CD4-positive, alpha-beta T cell (primary cell): ENCODE results near the gene FAM171A1. TPM values are rescaled to one million over a fixed set of nuclear protein-coding genes. Genes with fewer than 3 reads are reported as not detected.

Experiments used
- ATAC-seq: fragments of 200-7000 bp; cut with Tn5 transposase; one replicate; pipeline ENCODE4 v1.10.0; 2022; ENCODE audit warnings: mild to moderate bottlenecking; ENCODE audit not compliant: poor library complexity
- CTCF ChIA-PET: fragments of 350-600 bp; sonication (Branson Sonifier 250); formaldehyde crosslinking; loops from one replicate; lab custom pipeline; 2021; ENCODE audit warnings: antibody characterized with exemption, inconsistent platforms; lab: Charles Lee
- POLR2A ChIA-PET: fragments of 350-600 bp; sonication (Branson Sonifier 250); formaldehyde crosslinking; loops from one replicate; lab custom pipeline; 2021; ENCODE audit warnings: antibody characterized with exemption, inconsistent platforms; lab: Charles Lee
- DNase-seq, 14 experiments: peaks; one replicate each; pipeline ENCODE4 v3.0.0-alpha.2; 2013 to 2020; ENCODE audit warnings: mixed read lengths in 2 of 14
- H3K27ac ChIP-seq, 2 donors: one replicate each; pipeline versions ENCODE4 v1.5.1 to v1.7.0; 2013; ENCODE audit warnings: low read length in 2 of 2, low read depth in 1 of 2, mild to moderate bottlenecking in 1 of 2
- H3K27me3 ChIP-seq, 2 experiments: 1 replicate in 1 of 2; 2 replicates in 1 of 2; pipeline versions ENCODE4 v1.6.1 to v1.7.0; 2013; ENCODE audit warnings: low read length in 2 of 2, control low read depth in 1 of 2, mild to moderate bottlenecking in 1 of 2, moderate library complexity in 1 of 2; ENCODE audit not compliant: insufficient read depth in 2 of 2, control insufficient read depth in 1 of 2
- H3K36me3 ChIP-seq: one replicate; pipeline ENCODE4 v1.6.1; 2013; ENCODE audit warnings: low read length, control low read depth; ENCODE audit not compliant: insufficient read depth
- H3K4me1 ChIP-seq: one replicate; pipeline ENCODE4 v1.6.1; 2013; ENCODE audit warnings: low read length, control low read depth; ENCODE audit not compliant: insufficient read depth
- H3K4me3 ChIP-seq: one replicate; pipeline ENCODE4 v1.5.1; 2013; ENCODE audit warnings: mild to moderate bottlenecking, low read length, moderate library complexity
- H3K9me3 ChIP-seq, 2 experiments: 1 replicate in 1 of 2; 2 replicates in 1 of 2; pipeline versions ENCODE4 v1.6.1 to v1.7.0; 2013; ENCODE audit warnings: low read length in 2 of 2, mild to moderate bottlenecking in 2 of 2, control low read depth in 1 of 2, moderate library complexity in 1 of 2; ENCODE audit not compliant: control insufficient read depth in 1 of 2, insufficient read depth in 1 of 2
- H3K27ac Mint-ChIP-seq: one replicate; pipeline ENCODE4 v1.8.0; 2020; ENCODE audit warnings: mixed read lengths
- H3K27me3 Mint-ChIP-seq: one replicate; pipeline ENCODE4 v1.8.0; 2021; ENCODE audit warnings: mixed read lengths
- H3K36me3 Mint-ChIP-seq: one replicate; pipeline ENCODE4 v1.8.0; 2021; ENCODE audit warnings: low read depth, mixed read lengths
- H3K4me1 Mint-ChIP-seq: one replicate; pipeline ENCODE4 v1.8.0; 2021; ENCODE audit warnings: low read depth, mixed read lengths
- H3K4me3 Mint-ChIP-seq: one replicate; pipeline ENCODE4 v1.8.0; 2020; ENCODE audit warnings: mild to moderate bottlenecking, mixed read lengths
- H3K9me3 Mint-ChIP-seq: one replicate; pipeline ENCODE4 v1.8.0; 2020; ENCODE audit warnings: mixed read lengths
- CTCF ChIP-seq: fragments of 200-600 bp; IDR thresholded peaks from one replicate; pipeline ENCODE4 v1.8.0; 2022; ENCODE audit warnings: antibody characterized with exemption, mild to moderate bottlenecking
- intact Hi-C, 2 experiments: fragments of 100-400 bp; cut with DNase I in 1 of 2; cut with micrococcal nuclease in 1 of 2; formaldehyde crosslinking; loops; one replicate each; pipeline versions ENCODE4 v1.15.1 to v1.9.0; 2023 to 2025; cut with DNase I, micrococcal nuclease
- total RNA-seq, 174 experiments: library from RNA in 2 of 174; stranded (reverse) in 2 of 174; gene quantifications; one replicate each; pipeline ENCODE4 v1.2.3 and lab custom pipeline; 2021 to 2026

FAM171A1 gene
- total RNA-seq, 2 experiments from 2014 or later, result 1.8 to 2.6 TPM

DNA sequence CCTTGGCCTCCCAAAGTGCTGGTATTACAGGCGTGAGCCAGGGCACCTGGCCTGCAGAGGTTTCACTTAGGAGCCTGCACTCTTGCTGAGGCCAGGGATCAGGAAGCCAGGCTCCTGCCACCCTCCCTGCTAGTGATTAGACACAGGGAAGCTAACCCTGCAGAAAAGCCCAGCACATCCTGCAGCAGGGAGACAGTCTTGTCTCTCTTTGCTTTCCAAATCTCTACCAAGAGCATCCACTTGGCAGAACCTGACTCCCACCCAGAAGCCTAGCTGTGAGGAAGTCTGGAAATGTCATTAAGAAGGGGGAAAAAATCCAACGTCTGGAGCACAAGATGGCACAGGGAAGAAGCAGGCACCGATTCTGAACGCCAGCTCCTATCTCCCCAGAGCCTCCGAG lies 8.0 kb upstream of the FAM171A1 start:
- H3K27ac Mint-ChIP-seq, result no peak overlapping the region
- DNase-seq (no peak), ATAC-seq (no peak)
- Histone ChIP-seq H3K9me3 (no peaks in the 10 kb centered on the region), H3K36me3 (no peaks in the 10 kb centered on the region), H3K4me3 (no peak overlapping the region), H3K4me1 (no peaks in the 10 kb centered on the region), H3K27me3 (peaks cover 7 to 24% of the 10 kb centered on the region in 2 experiments), H3K27ac (no peak overlapping the region)
- no peak for TF ChIP-seq CTCF
- H3K4me1 Mint-ChIP-seq, result no peaks in the 10 kb centered on the region
- CTCF ChIA-PET, result interaction anchor here (0.7 kb wide), 1 partner anchor 125 kb away, joined by 3 read pairs; no protein-coding TSS in a partner anchor
- POLR2A ChIA-PET, result no interaction called here
- intact Hi-C loops, result loop anchor here in 1 of 2 experiments (10.0 kb wide), 2 partner anchors 214 to 274 kb away; partner anchors contain the start of gene NMT2
- no peaks in the 10 kb centered on the region for H3K9me3 Mint-ChIP-seq
- H3K4me3 Mint-ChIP-seq, result no peak overlapping the region
- H3K27me3 Mint-ChIP-seq, result peaks cover 44% of the 10 kb centered on the region
- no peaks in the 10 kb centered on the region for H3K36me3 Mint-ChIP-seq

- Mint-ChIP-seq H3K9me3 (no peaks in the 10 kb centered on the region), H3K36me3 (no peaks in the 10 kb centered on the region), H3K27me3 (peaks cover 40% of the 10 kb centered on the region), H3K27ac (no peak overlapping the region), H3K4me1 (no peaks in the 10 kb centered on the region), H3K4me3 (no peak overlapping the region)
- ATAC-seq, result no peak
- Histone ChIP-seq H3K4me3 (no peak overlapping the region), H3K4me1 (no peaks in the 10 kb centered on the region), H3K27ac (no peak overlapping the region), H3K27me3 (peaks cover 5 to 23% of the 10 kb centered on the region in 2 experiments), H3K9me3 (no peaks in the 10 kb centered on the region), H3K36me3 (no peaks in the 10 kb centered on the region)
- ChIA-PET CTCF (no interaction called here), POLR2A (interaction anchor here (0.7 kb wide), 1 partner anchor 236 kb away, joined by 3 read pairs; no protein-coding TSS in a partner anchor)
- DNase-seq, result no peak
- TF ChIP-seq CTCF, result no peak
- intact Hi-C loops, result loop anchor here in 1 of 2 experiments (10.0 kb wide), 2 partner anchors 214 to 274 kb away; partner anchors contain the start of gene NMT2
Measured at GRCh38 chr10:15378569-15378968, 7.5 kb upstream of the FAM171A1 start.

- H3K27me3 Mint-ChIP-seq, result peaks cover 17% of the 10 kb centered on the region
- intact Hi-C loops, result loop anchor here (5.0 to 10.0 kb wide), 6 partner anchors 162 to 1787 kb away; partner anchors contain the start of genes NMT2 (in 1 of the 2) and PRPF18 (in 1 of the 2)
- CTCF ChIA-PET, result interaction anchor here (0.9 kb wide), 1 partner anchor 233 kb away, joined by 3 read pairs; no protein-coding TSS in a partner anchor
Measured at GRCh38 chr10:15374566-15374965, 3.5 kb upstream of the FAM171A1 start.

More at GRCh38 chr10:15374566-15374965, 3.5 kb upstream of the FAM171A1 start:
- ATAC-seq (no peak), DNase-seq (no peak)
- H3K27ac Mint-ChIP-seq, result no peak overlapping the region
- no peak overlapping the region for H3K4me3 ChIP-seq
- no peaks in the 10 kb centered on the region for H3K9me3 Mint-ChIP-seq
- H3K36me3 Mint-ChIP-seq, result no peaks in the 10 kb centered on the region
- H3K36me3 ChIP-seq, result no peaks in the 10 kb centered on the region
- no peak for TF ChIP-seq CTCF
- H3K9me3 ChIP-seq, result no peaks in the 10 kb centered on the region
- POLR2A ChIA-PET, result no interaction called here
- H3K4me3 Mint-ChIP-seq, result no peak overlapping the region
- no peak overlapping the region for H3K27ac ChIP-seq
- H3K4me1 ChIP-seq, result peaks cover 14% of the 10 kb centered on the region
- peaks cover 12% of the 10 kb centered on the region in 2 experiments for H3K27me3 ChIP-seq
- peaks cover under 1% of the 10 kb centered on the region for H3K4me1 Mint-ChIP-seq
